Measurements from ENCODE around the gene SFSWAP.

DNA sequence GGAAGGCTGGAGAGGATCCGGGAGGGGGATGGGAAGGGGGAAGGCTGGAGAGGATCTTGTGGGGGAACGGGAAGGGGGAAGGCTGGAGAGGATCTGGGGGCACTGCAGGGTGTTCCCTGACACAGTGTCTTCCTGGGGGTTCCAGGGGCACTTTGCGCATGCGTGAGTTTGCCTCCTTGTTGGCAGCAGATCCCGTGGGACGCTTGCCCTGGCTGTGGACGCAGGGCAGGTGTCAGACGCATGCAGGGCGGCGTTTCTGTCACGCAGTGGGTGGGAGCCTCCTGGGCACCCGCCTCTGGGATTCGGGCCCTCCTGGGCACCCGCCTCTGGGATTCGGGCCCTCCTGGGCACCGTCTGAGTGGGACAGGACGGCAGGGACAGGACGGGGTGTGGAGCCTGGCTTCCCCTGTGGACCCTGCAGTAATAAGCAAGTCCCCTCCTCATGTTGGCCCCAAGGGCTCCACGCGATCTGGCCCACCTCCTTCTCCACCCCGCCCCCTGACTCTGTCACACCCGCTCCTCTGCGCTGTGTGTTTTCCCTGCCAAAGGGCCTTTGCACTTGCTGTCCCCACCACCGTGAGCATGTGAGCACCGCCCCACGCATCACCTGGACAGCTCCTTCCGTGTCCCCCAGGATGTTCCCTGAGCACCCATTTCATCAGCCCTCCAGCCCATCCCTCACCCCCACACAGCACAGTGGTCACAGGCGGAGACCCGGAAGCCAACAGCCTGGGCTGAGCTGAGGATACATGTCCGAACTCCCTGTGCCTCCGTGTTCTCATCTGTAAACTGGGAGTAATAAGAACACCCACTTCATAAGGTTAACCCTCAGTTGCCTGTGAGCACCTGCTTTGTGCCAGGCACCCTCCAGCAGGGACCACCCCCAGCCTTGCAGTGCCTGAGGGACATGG is 121.7 kb downstream of the SFSWAP start:
- no peak for TF ChIP-seq POLR2A (IDR thresholded peaks at IDR 0.05)
- TF ChIP-seq, protein P1, sequence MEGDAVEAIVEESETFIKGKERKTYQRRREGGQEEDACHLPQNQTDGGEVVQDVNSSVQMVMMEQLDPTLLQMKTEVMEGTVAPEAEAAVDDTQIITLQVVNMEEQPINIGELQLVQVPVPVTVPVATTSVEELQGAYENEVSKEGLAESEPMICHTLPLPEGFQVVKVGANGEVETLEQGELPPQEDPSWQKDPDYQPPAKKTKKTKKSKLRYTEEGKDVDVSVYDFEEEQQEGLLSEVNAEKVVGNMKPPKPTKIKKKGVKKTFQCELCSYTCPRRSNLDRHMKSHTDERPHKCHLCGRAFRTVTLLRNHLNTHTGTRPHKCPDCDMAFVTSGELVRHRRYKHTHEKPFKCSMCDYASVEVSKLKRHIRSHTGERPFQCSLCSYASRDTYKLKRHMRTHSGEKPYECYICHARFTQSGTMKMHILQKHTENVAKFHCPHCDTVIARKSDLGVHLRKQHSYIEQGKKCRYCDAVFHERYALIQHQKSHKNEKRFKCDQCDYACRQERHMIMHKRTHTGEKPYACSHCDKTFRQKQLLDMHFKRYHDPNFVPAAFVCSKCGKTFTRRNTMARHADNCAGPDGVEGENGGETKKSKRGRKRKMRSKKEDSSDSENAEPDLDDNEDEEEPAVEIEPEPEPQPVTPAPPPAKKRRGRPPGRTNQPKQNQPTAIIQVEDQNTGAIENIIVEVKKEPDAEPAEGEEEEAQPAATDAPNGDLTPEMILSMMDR (IDR thresholded peaks at IDR 0.05) = no peak

All from adrenal gland (tissue), 5 donors.